ENCODE measurements around the gene DCLK2.

DNA sequence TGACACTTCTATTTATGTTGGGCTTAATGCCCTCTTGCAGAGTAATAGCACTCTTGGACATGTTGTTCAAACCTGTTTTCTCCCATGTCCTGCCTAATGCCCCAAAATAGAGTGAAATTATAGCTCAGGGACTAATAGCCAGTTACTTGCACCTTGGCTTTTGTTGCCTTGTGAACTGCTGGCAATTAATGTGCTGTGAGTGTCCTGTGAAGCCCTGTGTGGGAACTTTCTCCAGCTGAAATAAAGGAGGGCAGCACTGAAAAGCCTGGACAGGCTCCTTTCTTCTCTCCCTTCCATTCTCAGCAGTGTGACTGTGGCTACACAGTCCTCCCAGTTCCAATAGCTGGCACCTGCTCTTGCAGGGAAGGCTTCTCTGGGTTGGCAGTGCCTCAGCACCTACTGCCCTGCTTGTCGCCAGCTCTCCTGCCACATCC is 72.4 kb downstream of the DCLK2 start:
- no peak for TF ChIP-seq CTCF (IDR thresholded peaks at IDR 0.05)
- TF ChIP-seq POLR2AphosphoS5 (IDR thresholded peaks at IDR 0.05) = no peak
- TF ChIP-seq POLR2A (IDR thresholded peaks at IDR 0.05) = no peak
- TF ChIP-seq EP300 (IDR thresholded peaks at IDR 0.05) = no peak

Measured in upper lobe of left lung (tissue), 4 donors.